IPS DF 19.7 (cell line): Measurements from ENCODE around the gene TTC28.
A peak's percentile ranks its signal among the peaks of the same experiment; 100 is the strongest.
"Not testable (repeated sequence)": the region's sequence is repeated elsewhere in the genome, so short reads cannot be mapped to it uniquely, and the experiment has no call there.

ENCODE experiments used
- DNase-seq: peaks from one replicate; pipeline ENCODE4 v3.0.0-alpha.2; 2013; ENCODE audit warnings: low read depth, low spot score

TTC28 gene

DNA sequence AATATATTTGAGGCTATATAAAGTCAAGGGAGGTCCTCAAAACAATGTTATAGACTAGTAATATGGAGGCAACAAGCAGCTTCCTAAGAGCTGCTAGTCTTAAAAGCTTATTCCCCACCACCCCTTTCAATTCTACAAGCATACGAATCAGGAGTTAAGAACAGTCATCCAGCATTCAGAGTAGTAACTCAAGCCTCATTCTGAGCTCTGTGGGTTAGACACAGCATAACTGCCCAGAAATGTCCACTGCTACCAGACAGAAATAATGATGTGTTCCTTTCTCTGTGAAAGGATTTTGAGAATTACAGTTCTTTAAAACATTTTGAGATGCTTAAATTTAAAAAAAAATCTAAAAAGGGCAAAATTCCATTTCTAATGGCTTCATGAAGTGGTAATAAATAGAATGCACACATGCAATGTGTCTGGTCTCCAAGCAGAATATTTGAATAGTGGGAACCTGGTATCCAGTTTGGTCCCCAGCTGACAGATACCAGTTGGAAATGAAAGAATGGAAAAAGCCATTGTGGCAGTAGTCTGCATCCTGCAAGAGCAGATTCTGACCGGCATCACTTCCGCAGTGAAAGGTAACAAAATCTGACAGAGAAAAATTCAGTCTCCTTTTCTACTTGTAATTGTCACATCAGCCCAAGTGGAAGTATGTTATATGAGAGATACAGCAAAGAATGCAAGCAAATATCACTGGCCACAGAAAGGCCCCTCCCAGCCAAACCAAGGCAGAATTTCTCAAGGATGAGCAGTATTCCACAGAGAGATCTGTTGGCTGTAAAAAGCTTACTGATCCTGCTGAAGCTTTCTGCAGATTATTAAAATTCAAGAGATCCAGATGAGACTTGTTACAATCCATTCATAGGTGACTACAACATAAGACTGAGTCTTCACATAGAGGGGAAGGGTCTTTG is 449.8 kb downstream of the TTC28 start:
- no peak for DNase-seq

DNA sequence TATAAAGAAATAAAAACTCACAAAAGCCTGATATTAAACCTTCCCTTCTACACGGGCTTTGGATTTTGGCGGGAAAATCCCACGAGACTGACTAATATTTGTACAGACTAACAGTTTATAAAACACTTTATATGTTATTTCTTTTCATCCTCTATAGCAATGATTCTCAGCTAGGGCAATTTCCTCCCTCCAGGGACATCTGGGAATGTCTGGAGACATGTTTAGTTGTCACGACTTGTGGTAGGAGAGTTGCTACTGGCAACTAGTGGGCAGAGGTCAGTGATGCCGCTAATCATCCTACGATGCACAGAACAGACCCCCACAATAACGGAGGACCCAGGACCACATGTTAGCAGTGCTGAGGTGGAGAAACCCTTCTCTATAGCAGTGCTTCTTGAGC is 455.8 kb downstream of the TTC28 start:
- DNase-seq, result no peak

DNA sequence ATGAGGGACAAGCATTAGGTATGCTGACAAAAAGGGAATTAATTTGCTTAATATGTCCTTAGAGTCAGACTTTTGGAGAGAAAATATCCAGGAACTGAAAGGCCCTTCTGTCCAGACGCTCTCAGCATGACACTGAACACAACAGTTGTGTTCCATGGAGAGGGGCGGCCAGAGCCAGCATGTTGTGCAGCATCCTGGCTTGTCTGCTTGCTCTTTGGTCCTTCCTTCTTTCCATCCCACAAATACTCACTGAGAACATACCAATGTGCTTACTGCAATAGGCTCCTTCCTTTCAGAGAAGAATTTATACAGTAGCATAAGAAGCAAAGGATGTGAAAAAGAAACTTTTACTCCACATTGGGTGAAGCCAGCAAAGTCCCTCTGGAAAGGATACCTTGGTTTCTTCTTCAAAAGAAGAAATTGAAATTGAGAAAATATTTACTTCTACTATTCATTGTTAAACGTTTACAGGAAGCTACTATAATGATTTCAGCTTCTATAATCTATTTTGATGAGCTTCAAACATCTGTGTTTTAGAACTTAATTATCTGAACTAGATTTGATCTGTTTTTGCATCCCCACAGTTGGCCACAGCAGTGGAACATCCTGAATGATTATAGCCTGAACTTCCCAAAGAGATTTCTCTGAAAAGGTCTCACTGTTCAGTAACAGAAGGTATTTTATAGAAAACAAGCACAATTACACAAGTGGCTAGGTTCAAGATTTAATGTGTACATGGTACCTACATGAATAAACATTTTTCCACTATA is 456.5 kb downstream of the TTC28 start:
- no peak for DNase-seq

DNA sequence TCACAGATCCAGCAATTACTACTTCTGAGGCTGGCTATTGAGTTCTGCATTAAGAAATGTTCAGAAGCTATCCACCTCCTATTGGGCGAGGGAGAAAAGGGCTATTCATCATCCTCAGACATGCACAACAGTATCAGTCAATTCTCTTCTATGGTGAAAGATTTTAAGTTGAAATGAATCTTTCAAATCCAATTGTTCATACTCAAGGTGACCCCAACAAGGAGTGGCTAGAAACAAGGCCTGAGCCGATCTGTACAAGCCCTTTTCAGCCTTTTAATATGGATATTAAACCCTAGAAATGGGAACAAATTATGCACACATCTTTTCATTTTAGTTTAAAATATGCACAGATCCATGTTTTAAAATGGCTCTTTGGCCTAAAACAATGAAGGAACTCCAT is 457.1 kb downstream of the TTC28 start:
- no peak for DNase-seq

DNA sequence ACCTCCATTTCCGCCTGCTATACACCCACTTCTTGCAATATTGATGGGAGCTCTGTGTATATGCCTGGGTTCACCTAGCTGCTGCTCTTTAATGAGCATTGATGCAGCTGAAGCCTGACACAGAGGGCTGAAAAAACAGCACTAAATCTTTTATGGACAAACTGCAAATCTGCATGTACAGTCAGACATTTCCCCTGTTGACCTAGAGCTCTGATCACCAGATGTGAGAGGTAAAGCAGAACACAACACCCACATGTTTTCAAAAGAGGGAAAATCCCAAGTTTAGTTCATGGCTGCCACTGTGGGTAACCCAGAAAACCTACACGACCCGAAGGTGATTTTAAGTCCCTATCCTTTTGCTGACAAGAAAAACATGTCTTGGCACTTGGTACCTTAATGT is 457.6 kb downstream of the TTC28 start:
- no peak for DNase-seq

DNA sequence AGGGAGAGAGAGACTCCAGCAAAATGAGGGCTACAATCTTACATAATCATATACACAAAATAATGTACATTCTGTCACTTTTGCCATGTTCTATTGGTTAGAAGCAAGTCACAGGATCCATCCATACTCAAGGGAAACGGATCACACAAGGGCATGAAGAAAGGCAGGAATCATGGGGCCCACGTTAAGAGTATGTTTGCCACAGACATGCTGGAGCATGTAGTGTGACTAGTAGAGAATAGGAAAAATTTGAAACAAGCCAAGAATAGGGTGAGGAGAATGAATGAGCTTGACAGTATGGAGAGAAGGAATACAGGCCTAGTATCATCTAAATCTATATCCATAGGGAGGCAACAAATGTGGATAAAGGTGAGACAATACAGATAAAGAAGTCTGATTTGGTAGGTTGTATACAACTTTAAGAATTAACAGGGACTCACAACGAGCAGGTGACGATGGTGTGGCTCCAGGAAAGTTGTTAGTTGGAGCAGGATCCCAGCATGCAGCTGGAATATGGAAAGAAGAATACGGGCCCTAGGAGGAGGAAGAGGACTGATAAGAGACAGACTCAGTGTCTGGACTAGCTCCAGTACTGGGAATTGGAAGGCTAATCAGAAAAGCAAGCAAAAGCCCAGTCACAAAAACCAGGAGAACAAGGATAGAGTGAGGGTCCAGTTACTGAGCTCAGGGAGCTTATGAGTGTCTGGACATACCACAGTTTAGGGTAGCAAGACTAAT is 458.8 kb downstream of the TTC28 start:
- no peak for DNase-seq

DNA sequence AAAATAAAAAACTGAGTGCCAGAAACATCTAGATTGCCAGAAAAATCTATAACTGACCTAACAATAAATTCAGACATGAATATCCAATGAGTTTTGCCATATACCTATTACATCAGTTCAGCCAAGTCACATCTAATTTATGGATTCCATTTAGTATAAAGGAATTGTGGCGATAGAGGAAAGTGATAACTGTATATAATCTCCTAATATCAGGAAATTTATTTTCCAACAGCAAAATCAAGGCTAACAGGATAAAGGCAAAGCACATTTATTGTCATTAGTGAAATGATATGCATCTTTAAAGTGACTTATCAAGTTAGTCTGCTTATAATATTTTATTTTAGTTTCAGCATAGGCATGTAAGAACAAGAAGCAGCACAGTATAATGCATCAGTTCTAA is 462.4 kb downstream of the TTC28 start:
- DNase-seq, result no peak

DNA sequence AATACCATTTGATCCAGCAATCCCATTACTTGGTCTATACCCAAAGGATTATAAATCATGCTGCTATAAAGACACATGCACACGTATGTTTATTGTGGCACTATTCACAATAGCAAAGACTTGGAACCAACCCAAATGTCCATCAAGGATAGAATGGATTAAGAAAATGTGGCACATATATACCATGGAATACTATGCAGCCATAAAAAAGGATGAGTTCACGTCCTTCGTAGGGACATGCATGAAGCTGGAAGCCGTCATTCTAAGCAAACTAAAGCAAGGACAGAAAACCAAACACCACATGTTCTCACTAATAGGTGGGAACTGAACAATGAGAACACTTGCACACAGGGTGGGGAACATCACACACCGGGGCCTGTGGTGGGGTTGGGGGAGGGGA is 464.9 kb downstream of the TTC28 start:
- not testable (repeated sequence) for DNase-seq

DNA sequence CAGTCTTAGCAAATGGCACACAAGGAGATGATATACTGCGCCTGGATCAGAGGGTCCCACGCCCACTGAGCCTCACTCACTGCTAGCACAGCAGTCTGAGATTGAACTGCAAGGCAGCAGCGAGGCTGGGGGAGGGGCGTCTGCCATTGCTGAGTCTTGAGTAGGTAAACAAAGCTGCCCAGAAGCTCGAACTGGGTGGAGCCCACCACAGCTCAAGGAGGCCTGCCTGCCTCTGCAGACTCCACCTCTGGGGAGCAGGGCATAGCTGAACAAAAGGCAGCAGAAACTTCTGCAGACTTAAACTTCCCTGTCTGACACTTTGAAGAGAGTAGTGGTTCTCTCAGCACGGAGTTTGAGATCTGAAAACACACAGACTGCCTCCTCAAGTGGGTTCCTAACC is 470.2 kb downstream of the TTC28 start:
- not testable (repeated sequence) for DNase-seq

DNA sequence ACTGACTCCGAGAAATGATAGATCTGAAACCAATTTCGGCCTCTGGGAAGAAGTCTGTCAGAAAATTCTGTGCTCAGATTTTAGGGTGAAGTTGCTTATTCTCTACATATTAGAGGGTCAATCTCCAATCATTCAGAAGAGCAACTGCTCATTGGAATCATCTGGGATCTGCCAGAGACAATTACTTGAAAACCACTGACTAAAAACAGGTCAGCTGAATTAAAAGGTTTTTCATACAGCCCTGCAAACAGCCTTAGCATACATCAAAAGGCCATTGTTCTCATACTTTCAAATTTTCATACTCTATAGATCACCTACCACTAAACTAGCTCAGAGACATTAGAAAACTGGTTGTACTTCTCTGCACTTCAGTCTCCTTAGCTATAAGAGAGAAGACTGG is 470.9 kb downstream of the TTC28 start:
- no peak for DNase-seq

DNA sequence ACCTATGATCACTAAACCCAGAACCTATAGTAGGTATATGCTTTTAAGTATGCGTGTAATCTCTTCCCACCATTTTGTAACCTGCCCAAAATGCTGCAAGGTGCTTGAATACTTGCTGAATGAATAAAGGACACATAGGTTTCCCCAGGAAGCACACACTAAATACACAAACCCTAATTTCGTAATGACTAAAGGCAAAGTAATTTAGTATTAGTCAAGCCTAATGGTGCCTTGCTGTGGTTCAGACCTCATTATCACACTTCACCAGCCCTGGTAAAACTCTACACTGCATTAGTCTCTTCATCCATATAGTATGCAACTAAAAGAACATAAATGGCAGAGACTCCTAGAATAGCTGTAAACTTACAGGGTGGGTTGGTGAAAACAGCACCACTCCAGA is 471.6 kb downstream of the TTC28 start:
- DNase-seq, result no peak

DNA sequence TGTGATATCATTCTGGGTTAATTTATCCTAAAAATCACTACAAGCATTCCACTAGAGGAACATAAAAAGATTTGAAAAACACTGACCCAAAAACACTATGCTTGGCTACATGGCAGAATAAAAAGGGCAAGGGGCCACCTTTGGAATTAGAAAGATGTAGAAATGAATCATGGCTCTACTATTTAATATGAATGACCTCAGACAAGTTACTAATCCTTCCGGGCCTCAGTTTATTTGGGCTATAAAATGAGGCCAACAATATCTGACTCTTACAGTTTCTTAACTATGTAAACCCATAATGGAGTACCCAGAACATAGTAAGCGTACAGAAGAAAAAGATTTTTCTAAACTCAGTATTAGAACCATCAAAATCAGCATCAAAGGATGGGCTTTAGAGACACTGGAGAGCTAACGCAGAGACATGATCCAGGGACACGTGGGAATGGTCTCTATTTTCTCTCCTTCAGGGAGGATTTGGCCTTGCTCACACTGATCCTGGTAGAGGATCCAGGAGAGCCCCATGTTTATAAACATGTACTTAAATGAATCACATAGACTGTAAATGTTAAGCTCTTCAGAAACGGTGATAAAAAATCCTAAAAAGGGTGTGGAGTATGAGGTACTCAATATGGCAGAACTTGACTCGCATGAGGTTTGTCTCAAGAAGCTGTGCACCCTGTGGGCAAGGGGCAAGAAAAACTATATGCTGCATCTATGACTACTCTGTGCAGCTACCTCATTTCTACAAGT is 472.2 kb downstream of the TTC28 start:
- no peak for DNase-seq

DNA sequence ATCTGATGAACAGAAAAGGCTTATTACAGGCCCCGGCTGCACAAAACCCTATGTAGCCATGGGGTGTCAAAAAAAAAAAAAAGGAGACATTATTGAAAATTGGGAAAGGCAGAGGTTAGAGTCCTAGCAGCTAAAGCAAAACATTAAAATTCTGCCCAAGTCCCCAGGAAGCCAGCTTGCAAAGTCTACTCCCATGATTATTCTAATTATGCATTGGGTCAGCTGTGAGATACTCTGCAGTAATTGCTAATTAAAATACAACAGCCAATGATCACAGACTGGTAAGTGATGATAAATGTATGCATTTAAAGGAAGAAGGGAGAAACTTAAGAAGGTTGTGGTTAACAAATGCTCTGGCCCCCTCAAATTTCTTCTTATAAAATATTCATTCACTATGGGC is 473.7 kb downstream of the TTC28 start:
- no peak for DNase-seq

DNA sequence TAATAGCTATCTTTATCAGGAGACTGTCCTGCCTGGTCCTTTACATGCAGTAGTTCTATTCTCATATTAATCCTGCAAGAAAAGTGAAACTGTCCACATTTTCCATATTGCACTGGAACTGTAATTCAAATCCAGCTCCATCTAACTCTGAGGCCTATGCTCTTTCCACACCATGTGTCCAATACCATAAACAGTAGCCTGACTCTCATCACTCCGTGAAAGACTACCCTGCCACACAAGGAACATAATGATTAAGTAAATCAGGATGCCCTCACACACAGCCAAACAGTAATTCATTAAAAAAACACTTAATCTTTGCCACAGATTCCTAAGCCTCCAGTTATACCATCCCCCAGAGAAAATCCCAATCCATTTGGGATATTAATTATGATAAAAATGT is 475.3 kb downstream of the TTC28 start:
- no peak for DNase-seq

DNA sequence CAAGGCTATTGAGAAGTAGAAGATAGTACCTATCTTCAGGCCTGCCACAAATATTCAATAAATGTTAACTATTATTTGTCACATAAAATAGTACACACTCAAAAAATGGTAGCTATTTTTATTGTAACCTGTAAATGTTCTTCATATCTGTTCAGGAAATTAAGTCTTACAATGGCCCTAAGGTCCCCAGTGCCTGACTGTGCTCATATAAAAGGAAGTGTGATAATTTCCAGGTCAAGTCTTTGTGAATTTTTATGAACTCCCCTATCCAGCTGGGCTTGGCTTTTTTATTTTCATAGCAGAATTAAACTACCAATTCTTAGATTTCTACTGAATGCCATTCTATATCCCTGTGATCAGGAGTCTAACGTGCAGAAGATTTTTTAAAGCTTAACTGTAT is 476.4 kb downstream of the TTC28 start:
- DNase-seq, result no peak

DNA sequence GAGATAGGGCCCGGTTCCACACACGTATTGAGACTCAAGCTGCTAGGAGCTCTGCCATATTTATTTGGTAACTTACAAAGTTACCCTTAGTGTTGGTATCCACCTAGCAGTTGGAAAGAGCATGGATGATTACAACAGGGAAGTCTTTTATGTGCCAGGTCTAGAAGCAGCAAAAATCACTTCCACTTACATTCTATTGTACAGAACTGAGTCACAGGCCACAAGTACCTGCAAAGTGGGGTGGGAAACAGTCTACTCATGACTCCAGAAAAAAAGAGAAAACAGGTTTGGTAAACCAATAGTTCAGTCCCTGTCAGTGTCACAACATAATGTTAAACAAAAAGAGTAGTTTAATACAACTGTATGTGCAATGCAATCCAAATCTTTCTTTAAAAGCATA is 480.9 kb downstream of the TTC28 start:
- no peak for DNase-seq

DNA sequence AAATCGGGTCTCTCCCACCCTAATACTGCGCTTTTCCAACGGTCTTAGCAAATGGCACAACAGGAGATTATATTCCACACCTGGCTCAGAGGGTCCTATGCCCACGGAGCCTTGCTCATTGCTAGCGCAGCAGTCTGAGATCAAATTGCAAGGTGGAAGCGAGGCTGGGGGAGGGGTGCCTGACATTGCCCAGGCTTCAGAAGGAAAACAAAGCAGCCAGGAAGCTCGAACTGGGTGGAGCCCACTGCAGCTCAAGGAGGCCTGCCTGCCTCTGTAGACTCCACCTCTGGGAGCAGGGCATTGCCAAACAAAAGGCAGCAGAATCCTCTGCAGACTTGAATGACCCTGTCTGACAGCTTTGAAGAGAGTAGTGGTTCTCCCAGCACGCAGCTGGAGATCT is 488.1 kb downstream of the TTC28 start:
- DNase-seq, result not testable (repeated sequence)

DNA sequence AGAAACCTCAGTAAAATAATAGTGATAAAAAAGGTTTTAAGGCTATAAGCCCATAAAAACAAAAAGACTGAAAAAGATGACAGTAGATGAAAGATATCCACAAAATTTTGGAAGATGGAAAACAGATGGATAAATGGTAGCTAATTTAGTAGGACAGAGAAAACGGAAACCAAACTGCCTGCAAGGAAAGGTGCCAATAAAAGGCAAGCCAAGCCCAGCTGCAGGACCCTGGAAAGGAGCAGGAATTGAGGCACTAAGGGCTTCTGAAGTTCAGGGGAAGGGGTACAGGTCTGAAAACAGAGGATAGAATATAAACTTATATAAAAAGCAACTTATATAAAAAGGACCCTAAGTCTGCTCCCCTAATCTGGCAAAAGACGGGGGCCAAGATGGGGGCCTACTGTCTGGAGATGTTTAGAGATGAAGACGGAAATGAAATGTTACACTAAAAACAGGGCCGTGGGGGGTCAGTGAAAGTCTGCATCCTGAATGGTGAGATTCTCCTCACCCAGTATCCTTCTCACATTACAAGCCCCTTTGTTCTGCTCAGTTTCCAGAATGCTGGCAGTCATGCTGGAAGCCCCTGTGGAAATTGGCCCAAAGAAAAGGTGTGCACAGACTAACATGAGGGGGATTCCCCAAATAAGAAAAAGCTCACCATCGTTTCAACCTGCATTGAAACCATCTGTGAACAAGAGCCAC is 491.3 kb downstream of the TTC28 start:
- peak; percentile 25 for DNase-seq

DNA sequence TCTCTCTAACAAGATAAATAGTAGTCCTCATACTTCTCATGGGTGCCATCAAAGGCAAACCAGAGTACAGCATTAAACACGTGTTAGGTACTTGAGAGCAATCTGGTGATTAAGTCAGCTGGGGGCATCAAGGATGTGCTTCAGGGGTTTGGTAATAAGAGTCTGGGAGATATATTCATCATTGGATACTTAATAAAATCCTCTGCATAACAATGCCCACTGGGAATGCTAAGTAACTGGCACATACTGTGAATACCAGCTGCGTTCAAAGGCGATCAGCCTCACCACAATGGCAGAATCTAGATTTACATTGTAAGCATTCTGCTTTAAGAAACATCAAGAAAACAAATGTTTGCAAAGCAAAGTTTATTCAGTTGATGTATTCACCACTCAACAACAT is 492.0 kb downstream of the TTC28 start:
- no peak for DNase-seq

DNA sequence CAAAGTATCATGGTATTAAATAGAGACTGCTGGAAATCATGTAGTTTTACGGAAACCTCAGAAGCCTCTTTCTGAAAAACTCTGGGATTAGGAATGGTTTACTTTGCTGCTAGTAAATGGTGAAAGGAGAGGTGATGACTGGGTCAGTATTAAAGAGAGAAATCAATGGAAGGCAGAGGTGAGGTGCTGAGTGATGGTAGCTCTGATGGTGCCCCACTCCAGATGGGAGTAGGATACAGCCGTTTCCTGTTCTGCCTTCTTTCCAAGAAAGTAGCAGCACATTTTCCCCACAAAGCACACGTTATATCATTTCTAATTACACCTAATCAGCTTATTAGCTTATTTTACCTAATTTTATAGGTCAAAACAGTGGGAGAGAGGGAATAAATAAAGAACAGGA is 493.0 kb downstream of the TTC28 start:
- DNase-seq, result no peak

DNA sequence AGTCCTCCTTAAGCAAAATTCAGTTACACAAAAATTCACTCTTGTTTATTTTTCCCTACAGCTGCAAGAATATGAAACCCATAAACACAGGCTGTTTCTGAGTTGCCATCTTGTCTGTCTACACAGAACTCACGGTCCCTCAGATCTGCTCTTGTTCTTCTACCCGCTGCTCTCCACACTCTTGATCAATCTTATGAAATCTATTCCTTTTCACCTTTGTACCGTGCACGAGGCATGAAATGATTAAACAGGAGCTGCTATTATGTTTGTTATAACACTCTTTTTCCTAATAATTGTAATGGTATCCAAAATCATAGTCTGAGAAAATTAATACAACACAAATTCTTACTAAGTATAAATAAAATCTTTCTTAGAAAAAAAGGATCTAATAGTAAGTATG is 494.5 kb downstream of the TTC28 start:
- DNase-seq, result no peak
